ENCODE measurements around the gene ZNF526.

GRCh38 chr19:42191330-42191729 lies 28.8 kb upstream of the ZNF526 start:
- TF ChIP-seq CTCF (conservative IDR thresholded peaks at IDR 0.05 in 1 of 2, IDR thresholded peaks at IDR 0.05 in 1 of 2; ENCODE audit: extremely low read depth in 1 of 2, insufficient read depth in 1 of 2, low read depth in 1 of 2, low read length in 2 of 2) (no peak), EZH2 (IDR thresholded peaks at IDR 0.05; ENCODE audit: borderline replicate concordance, low read length) (no peak)

Data from mammary epithelial cell (primary cell).